CD1c-positive myeloid dendritic cell (primary cell): ENCODE data around the gene MKX.

ENCODE experiments used
- DNase-seq: peaks from one replicate; pipeline ENCODE4 v3.0.0-alpha.2; 2016; ENCODE audit errors: extremely low spot score

The MKX gene

GRCh38 chr10:27742195-27743011, 3.2 kb downstream of the MKX start:
- DNase-seq = peak; percentile 85

GRCh38 chr10:27741173-27742091, 4.2 kb downstream of the MKX start:
- DNase-seq = no peak

GRCh38 chr10:27736396-27736795, 9.2 kb downstream of the MKX start:
- no peak for DNase-seq

GRCh38 chr10:27730041-27730440, 15.6 kb downstream of the MKX start:
- no peak for DNase-seq

GRCh38 chr10:27728338-27728737, 17.3 kb downstream of the MKX start:
- DNase-seq = no peak

- peak; percentile 22 for DNase-seq
Measured at GRCh38 chr10:27724287-27724686, 21.3 kb downstream of the MKX start.

- no peak for DNase-seq
Measured at GRCh38 chr10:27723436-27723835, 22.2 kb downstream of the MKX start.

- no peak for DNase-seq
Measured at GRCh38 chr10:27720529-27720928, 25.1 kb downstream of the MKX start.

- no peak for DNase-seq
Measured at GRCh38 chr10:27719052-27719451, 26.6 kb downstream of the MKX start.

GRCh38 chr10:27717861-27718260, 27.8 kb downstream of the MKX start:
- no peak for DNase-seq

- DNase-seq = no peak
Measured at GRCh38 chr10:27717224-27717623, 28.4 kb downstream of the MKX start.

GRCh38 chr10:27716521-27716920, 29.1 kb downstream of the MKX start:
- DNase-seq = no peak

GRCh38 chr10:27715505-27715904, 30.1 kb downstream of the MKX start:
- DNase-seq = no peak

GRCh38 chr10:27714349-27714748, 31.3 kb downstream of the MKX start:
- DNase-seq = no peak

GRCh38 chr10:27713941-27714340, 31.7 kb downstream of the MKX start:
- no peak for DNase-seq

GRCh38 chr10:27710014-27710413, 35.6 kb downstream of the MKX start:
- no peak for DNase-seq

- DNase-seq = no peak
Measured at GRCh38 chr10:27709304-27709703, 36.3 kb downstream of the MKX start.

- DNase-seq = no peak
Measured at GRCh38 chr10:27701938-27702537, 43.6 kb downstream of the MKX start.

- DNase-seq = no peak
Measured at GRCh38 chr10:27699776-27700175, 45.8 kb downstream of the MKX start.

GRCh38 chr10:27698961-27699360, 46.7 kb downstream of the MKX start:
- no peak for DNase-seq

- no peak for DNase-seq
Measured at GRCh38 chr10:27696466-27696865, 49.2 kb downstream of the MKX start.

- DNase-seq = no peak
Measured at GRCh38 chr10:27695706-27696105, 49.9 kb downstream of the MKX start.
